Gastrocnemius medialis (tissue), 4 donors: Measurements from ENCODE around the gene DUSP1. TPM values are rescaled to one million over a fixed set of nuclear protein-coding genes. Genes with fewer than 3 reads are reported as not detected.

ENCODE experiments used
- ATAC-seq, 2 donors: fragments of 150-250 bp; one replicate each; pipeline ENCODE4 v1.9.1; 2016
- DNase-seq, 2 donors: peaks; one replicate each; pipeline ENCODE4 v3.0.0-alpha.2; 2019
- H3K27ac ChIP-seq, 4 donors: fragments of 200-600 bp; sonication (generic); 1 replicate in 1 of 4; 2 replicates in 3 of 4; pipeline ENCODE4 v1.5.1; 2016 to 2018; ENCODE audit warnings: mild to moderate bottlenecking in 2 of 4, moderate library complexity in 1 of 4
- H3K27me3 ChIP-seq, 3 donors: fragments of 200-600 bp; sonication (generic) in 2 of 3; 1 replicate in 1 of 3; 2 replicates in 2 of 3; pipeline versions ENCODE4 v1.5.1 to v1.6.0; 2016 to 2019; ENCODE audit warnings: mild to moderate bottlenecking in 1 of 3, moderate library complexity in 1 of 3
- H3K36me3 ChIP-seq, 2 donors: fragments of 200-600 bp; sonication (generic) in 1 of 2; one replicate each; pipeline ENCODE4 v1.5.1; 2017 to 2018
- H3K4me1 ChIP-seq, 2 donors: fragments of 200-600 bp; sonication (generic) in 1 of 2; one replicate each; pipeline ENCODE4 v1.5.1; 2016 to 2017; ENCODE audit warnings: mild to moderate bottlenecking in 2 of 2
- H3K4me3 ChIP-seq, 4 donors: fragments of 200-600 bp; sonication (generic) in 3 of 4; 1 replicate in 1 of 4; 2 replicates in 3 of 4; pipeline ENCODE4 v1.5.1; 2016 to 2019; ENCODE audit warnings: mild to moderate bottlenecking in 2 of 4
- H3K9me3 ChIP-seq, 3 donors: fragments of 200-600 bp; sonication (generic) in 2 of 3; 1 replicate in 1 of 3; 2 replicates in 2 of 3; pipeline ENCODE4 v1.5.1; 2016 to 2019
- CTCF ChIP-seq, 5 experiments: fragments of 450-650 bp in 3 of 5; fragments of 200-600 bp in 2 of 5; sonication (generic) in 2 of 5; IDR thresholded peaks in 4 of 5; conservative IDR thresholded peaks in 1 of 5; 1 replicate in 4 of 5; 2 replicates in 1 of 5; pipeline ENCODE4 v1.5.1; 2016 to 2019; ENCODE audit warnings: antibody characterized with exemption in 5 of 5, mild to moderate bottlenecking in 3 of 5, moderate library complexity in 3 of 5
- POLR2A ChIP-seq, 2 donors: fragments of 450-650 bp; IDR thresholded peaks; one replicate each; pipeline ENCODE4 v1.6.1; 2017; ENCODE audit warnings: antibody characterized with exemption in 2 of 2, mild to moderate bottlenecking in 2 of 2, moderate library complexity in 2 of 2
- in situ Hi-C, 4 donors: fragments of 200-750 bp; cut with MboI; loops; one replicate each; pipeline versions ENCODE4 v1.15.0 to v1.8.0; 2017; ENCODE audit warnings: low sequenced_read_pairs in 4 of 4
- intact Hi-C: fragments of 100-400 bp; cut with DNase I; formaldehyde crosslinking; loops from one replicate; pipeline ENCODE4 v1.15.1; 2023; ENCODE audit warnings: low total_unique reads
- total RNA-seq, 4 donors: library from RNA; depleted of rRNA; stranded (reverse); fragments of >200 nt; gene quantifications; one replicate each; pipeline versions ENCODE4 v1.1.0 to v1.2.3, GENCODE V29; 2016

DUSP1 gene
- total RNA-seq, 4 donors from 2014 or later, result 345 to 1,004 (median 793) TPM

- in situ Hi-C loops, result loop anchor here in 2 of 4 donors (10.0 kb wide), 2 partner anchors 60 to 100 kb away; no protein-coding TSS in a partner anchor
- ATAC-seq (no peak), DNase-seq (no peak)
- H3K27ac ChIP-seq, result peak overlapping the region; percentile 96 to 99 (median 96)
- no peaks in the 10 kb centered on the region for H3K9me3 ChIP-seq
- intact Hi-C loops, result loop anchor here (10.0 kb wide), 2 partner anchors 690 to 900 kb away; no protein-coding TSS in a partner anchor
- no peaks in the 10 kb centered on the region for H3K27me3 ChIP-seq
- peaks cover 39 to 66% of the 10 kb centered on the region in 2 donors for H3K4me1 ChIP-seq
- peaks cover 0 to 6% of the 10 kb centered on the region in 2 donors for H3K36me3 ChIP-seq
- no peak overlapping the region for H3K4me3 ChIP-seq
- TF ChIP-seq CTCF (IDR thresholded peaks at IDR 0.05 in 4 of 5, conservative IDR thresholded peaks at IDR 0.05 in 1 of 5) (no peak), POLR2A (IDR thresholded peaks at IDR 0.05) (no peak)
These were observed 3.7 kb upstream of the DUSP1 start for GRCh38 chr5:172774561-172775315.

DNA sequence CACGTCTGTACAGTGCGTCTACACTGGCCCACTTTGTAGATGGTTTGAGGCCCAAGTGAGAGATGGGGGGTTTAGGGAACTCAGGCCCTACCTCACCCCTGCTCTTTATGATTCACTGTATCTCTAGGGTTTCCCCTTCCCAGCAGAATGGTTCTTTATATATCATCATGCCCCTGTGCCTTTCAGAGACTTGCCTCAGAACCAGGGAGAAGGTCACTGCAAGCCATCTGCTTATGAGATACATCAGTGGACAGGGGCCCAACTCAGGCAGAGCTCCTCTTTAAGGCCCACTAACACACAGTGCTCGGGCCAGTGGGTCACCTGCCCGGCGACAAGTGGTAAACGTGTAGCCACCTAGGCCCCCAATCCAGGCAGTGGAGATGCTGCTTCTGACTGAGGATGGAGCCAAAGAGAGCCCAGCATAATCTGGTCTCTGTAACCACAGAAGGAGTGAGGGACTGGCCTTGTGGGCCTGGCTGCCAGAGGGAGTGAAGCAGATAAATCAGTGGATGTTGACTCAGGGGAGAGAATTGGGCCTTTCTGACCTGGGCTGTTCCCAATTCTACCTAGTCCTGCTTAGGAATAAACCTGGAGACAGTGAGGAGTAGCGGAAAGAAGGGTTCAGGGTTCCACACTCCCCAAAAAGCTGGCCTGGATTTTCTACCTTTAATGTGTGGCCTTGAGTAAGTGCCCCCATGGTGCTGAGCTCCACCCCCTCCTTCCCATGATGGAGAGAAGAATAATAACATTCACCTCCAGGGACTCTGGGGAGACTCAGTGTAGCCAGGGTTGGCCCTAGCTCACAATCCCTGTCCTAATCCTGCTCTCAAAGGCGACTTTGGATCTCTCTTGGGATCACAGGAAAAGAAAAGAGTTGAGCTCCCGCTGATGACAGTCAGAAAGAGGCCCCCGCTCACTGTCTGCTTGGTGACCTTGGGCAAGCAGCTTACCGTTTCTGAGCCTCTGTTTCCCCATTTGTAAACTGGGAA lies 2.8 kb upstream of the DUSP1 start:
- Histone ChIP-seq H3K36me3 (peaks cover 9 to 16% of the 10 kb centered on the region in 2 donors), H3K9me3 (no peaks in the 10 kb centered on the region), H3K27ac (peak overlapping the region; percentile 96 to 99 (median 96)), H3K27me3 (no peaks in the 10 kb centered on the region), H3K4me1 (peaks cover 36 to 59% of the 10 kb centered on the region in 2 donors), H3K4me3 (no peak overlapping the region)
- in situ Hi-C loops, result loop anchor here in 2 of 4 donors (10.0 kb wide), 2 partner anchors 59 to 101 kb away; no protein-coding TSS in a partner anchor
- intact Hi-C loops, result loop anchor here (10.0 kb wide), 2 partner anchors 691 to 901 kb away; no protein-coding TSS in a partner anchor
- peak in 1 of 2 donors; percentile 28 for DNase-seq
- ATAC-seq, result no peak
- TF ChIP-seq POLR2A (IDR thresholded peaks at IDR 0.05) (no peak), CTCF (IDR thresholded peaks at IDR 0.05 in 4 of 5, conservative IDR thresholded peaks at IDR 0.05 in 1 of 5) (no peak)

DNA sequence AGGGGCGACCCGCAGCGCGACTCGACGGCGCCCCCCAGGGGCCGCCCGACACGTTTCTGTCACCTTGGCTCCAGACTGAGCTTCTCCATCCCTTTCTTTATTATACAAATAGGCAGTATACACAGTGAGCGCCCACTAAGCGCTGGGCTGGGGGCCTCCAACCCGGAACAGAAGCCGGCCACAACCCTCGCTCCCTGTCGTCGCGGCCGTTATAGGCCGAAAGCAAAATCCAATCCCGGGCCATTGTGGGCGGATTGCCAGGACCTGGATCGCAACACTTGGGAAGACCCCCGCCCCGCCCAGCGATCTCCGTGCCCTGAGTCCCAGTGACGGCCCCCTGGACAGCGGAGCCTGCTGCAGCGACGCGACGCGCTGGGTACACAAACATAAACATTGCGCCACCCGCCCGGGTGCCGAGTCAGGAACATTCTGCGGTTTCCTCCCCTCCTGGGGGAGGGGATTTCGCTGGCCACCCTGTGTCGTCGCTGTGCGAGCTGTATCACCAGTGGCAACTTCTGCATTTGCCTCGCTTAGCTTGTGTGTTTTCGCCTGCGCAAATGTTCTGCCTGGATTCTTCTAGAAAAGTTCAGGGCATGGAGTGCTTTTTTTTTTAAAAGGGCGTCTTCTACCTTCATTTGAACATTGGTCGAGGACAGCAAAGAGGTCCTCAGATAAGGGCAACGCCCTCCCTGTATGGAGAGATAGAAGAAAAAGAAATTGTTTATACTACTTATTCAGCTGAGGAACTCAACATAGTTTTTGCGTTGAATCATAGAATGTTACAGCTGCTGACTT lies 1.3 kb upstream of the DUSP1 start:
- intact Hi-C loops, result loop anchor here (1.0 to 10.0 kb wide), 3 partner anchors 23 to 902 kb away; no protein-coding TSS in a partner anchor

More for the DNA sequence above, 1.3 kb upstream of the DUSP1 start:
- Histone ChIP-seq H3K27ac (peak overlapping the region; percentile 96 to 99 (median 96)), H3K9me3 (no peaks in the 10 kb centered on the region), H3K4me3 (peak overlapping the region; percentile 60 to 98 (median 78)), H3K4me1 (peaks cover 27 to 49% of the 10 kb centered on the region in 2 donors), H3K36me3 (peaks cover 17 to 30% of the 10 kb centered on the region in 2 donors), H3K27me3 (no peaks in the 10 kb centered on the region)
- in situ Hi-C loops, result loop anchor here in 2 of 4 donors (10.0 kb wide), 2 partner anchors 58 to 102 kb away; no protein-coding TSS in a partner anchor
- DNase-seq, result peak; percentile 93 to 95
- ATAC-seq, result peak; percentile 35 to 38
- TF ChIP-seq POLR2A (IDR thresholded peaks at IDR 0.05) (peak in 1 of 2 donors; percentile 65), CTCF (IDR thresholded peaks at IDR 0.05 in 4 of 5, conservative IDR thresholded peaks at IDR 0.05 in 1 of 5) (peak; percentile 86 to 96 (median 91))
